GM12874 (cell line): Measurements from ENCODE around the gene ACAD9.

Source experiments
- CTCF ChIP-seq: IDR thresholded peaks from 2 replicates; pipeline ENCODE4 v1.5.1; 2011; ENCODE audit warnings: low read depth, mild to moderate bottlenecking, control low read depth, low read length, moderate library complexity; ENCODE audit not compliant: insufficient read depth

The ACAD9 gene

DNA sequence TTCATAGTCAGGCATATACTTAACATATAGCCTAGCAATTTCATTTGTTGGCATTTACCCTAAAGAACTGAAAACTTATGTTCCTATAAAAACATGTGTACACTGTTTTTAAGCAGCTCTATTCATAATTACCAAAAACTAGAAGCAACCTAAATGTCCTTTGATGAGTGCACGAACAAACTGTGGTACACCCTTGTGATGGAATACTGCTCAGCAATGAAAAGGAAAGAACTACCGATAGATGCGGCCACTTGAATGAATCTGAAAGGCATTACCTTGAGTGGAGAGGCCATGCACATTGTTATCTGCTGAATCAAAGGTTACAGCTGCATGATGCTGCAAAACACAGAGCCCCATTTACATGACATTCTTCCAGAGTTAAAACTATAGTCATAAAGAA lies 69.7 kb downstream of the ACAD9 start:
- no peak for TF ChIP-seq CTCF

GRCh38 chr3:128950223-128950938 lies 71.0 kb downstream of the ACAD9 start:
- no peak for TF ChIP-seq CTCF

DNA sequence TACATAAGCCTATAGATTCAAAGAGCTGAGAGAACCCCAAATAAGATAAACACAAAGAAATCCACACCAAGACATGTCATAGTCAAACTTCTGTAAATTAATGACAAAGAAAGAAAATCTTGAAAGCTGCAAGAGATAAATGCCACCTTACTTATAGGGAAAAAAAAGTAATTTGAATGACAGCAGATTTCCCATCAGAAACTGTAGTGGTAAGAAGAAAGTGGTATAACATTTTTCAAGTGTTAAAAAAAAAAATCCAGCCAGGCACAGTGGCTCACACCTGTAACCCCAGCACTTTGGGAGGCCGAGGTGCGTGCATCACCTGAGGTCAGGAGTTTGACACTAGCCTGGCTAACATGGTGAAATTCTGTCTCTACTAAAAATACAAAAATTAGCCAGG lies 77.0 kb downstream of the ACAD9 start:
- TF ChIP-seq CTCF: no peak
